Midbrain (tissue), 1 donor: ENCODE data around the gene MXD1.

Source experiments
- DNase-seq: peaks from one replicate; lab custom pipeline; 2025; lab: John Stamatoyannopoulos, UW

The MXD1 gene

GRCh38 chr2:69952336-69953115, 37.6 kb downstream of the MXD1 start:
- DNase-seq = no peak

GRCh38 chr2:69954084-69954483, 39.2 kb downstream of the MXD1 start:
- DNase-seq = no peak

- DNase-seq = no peak
Observed at GRCh38 chr2:69955029-69955428, 40.1 kb downstream of the MXD1 start.

GRCh38 chr2:69956475-69956979, 41.6 kb downstream of the MXD1 start:
- DNase-seq = no peak

GRCh38 chr2:69957965-69958364, 43.1 kb downstream of the MXD1 start:
- no peak for DNase-seq

GRCh38 chr2:69958480-69958879, 43.6 kb downstream of the MXD1 start:
- no peak for DNase-seq

GRCh38 chr2:69959425-69959824, 44.5 kb downstream of the MXD1 start:
- DNase-seq = no peak

- no peak for DNase-seq
Observed at GRCh38 chr2:69960821-69961220, 45.9 kb downstream of the MXD1 start.

- DNase-seq = peak; percentile 88
Observed at GRCh38 chr2:69961496-69961895, 46.6 kb downstream of the MXD1 start, which contains the start of gene ASPRV1. Gene ASPRV1 (minus strand): TSS chr2:69961631. CDS start chr2:69961436, 195 bp downstream.

- no peak for DNase-seq
Observed at GRCh38 chr2:69962986-69963730, 48.2 kb downstream of the MXD1 start.

- DNase-seq = no peak
Observed at GRCh38 chr2:69964353-69964841, 49.5 kb downstream of the MXD1 start.

- DNase-seq = no peak
Observed at GRCh38 chr2:69965756-69966445, 51.0 kb downstream of the MXD1 start.

- DNase-seq = no peak
Observed at GRCh38 chr2:69966496-69966895, 51.6 kb downstream of the MXD1 start.

- no peak for DNase-seq
Observed at GRCh38 chr2:69968609-69969008, 53.7 kb downstream of the MXD1 start.

GRCh38 chr2:69969126-69969983, 54.4 kb downstream of the MXD1 start:
- no peak for DNase-seq

GRCh38 chr2:69969991-69970390, 55.1 kb downstream of the MXD1 start:
- no peak for DNase-seq

- no peak for DNase-seq
Observed at GRCh38 chr2:69972822-69973221, 57.9 kb downstream of the MXD1 start.

- DNase-seq = no peak
Observed at GRCh38 chr2:69973335-69973735, 58.4 kb downstream of the MXD1 start.

GRCh38 chr2:69975136-69975852, 60.4 kb downstream of the MXD1 start:
- DNase-seq = no peak

- no peak for DNase-seq
Observed at GRCh38 chr2:69975853-69976462, 61.0 kb downstream of the MXD1 start.
